ENCODE measurements around the gene R3HCC1L. TPM values are rescaled to one million over a fixed set of nuclear protein-coding genes. Genes with fewer than 3 reads are reported as not detected.

Gene R3HCC1L
- total RNA-seq, 4 donors from 2014 or later = 17.7 to 27.3 (median 25.3) TPM

GRCh38 chr10:98266647-98267046 is 132.2 kb downstream of the R3HCC1L start:
- Histone ChIP-seq H3K36me3 (no peaks in the 10 kb centered on the region), H3K4me3 (no peak overlapping the region), H3K4me1 (peaks cover 0 to 26% (median 12%) of the 10 kb centered on the region in 4 donors), H3K27me3 (peaks cover 39% of the 10 kb centered on the region), H3K27ac (peak overlapping the region in 1 of 4 donors; percentile 75), H3K9me3 (no peaks in the 10 kb centered on the region)
- WGBS, 2 donors (ENCODE audit: low coverage in 1 of 2) = 77 to 96% methylated on average over 4 to 5 of the region's 5 CpGs
- DNase-seq = no peak
- in situ Hi-C loops (cut with MboI; ENCODE audit: low pct_ligation_motif_present in 1 of 4, low pct_unique_long_range_greater_than_20kb in 1 of 4, low sequenced_read_pairs in 3 of 4) = no loop called here
- intact Hi-C loops (cut with DNase I; ENCODE audit: low total_unique reads) = no loop called here
- TF ChIP-seq, protein P1, sequence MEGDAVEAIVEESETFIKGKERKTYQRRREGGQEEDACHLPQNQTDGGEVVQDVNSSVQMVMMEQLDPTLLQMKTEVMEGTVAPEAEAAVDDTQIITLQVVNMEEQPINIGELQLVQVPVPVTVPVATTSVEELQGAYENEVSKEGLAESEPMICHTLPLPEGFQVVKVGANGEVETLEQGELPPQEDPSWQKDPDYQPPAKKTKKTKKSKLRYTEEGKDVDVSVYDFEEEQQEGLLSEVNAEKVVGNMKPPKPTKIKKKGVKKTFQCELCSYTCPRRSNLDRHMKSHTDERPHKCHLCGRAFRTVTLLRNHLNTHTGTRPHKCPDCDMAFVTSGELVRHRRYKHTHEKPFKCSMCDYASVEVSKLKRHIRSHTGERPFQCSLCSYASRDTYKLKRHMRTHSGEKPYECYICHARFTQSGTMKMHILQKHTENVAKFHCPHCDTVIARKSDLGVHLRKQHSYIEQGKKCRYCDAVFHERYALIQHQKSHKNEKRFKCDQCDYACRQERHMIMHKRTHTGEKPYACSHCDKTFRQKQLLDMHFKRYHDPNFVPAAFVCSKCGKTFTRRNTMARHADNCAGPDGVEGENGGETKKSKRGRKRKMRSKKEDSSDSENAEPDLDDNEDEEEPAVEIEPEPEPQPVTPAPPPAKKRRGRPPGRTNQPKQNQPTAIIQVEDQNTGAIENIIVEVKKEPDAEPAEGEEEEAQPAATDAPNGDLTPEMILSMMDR (IDR thresholded peaks at IDR 0.05) = no peak
- TF ChIP-seq POLR2AphosphoS5 (IDR thresholded peaks at IDR 0.05) (no peak), POLR2A (IDR thresholded peaks at IDR 0.05) (no peak), EP300 (IDR thresholded peaks at IDR 0.05; ENCODE audit: low read depth) (no peak)

- H3K4me1 ChIP-seq = peaks cover 0 to 26% (median 12%) of the 10 kb centered on the region in 4 donors
- no peaks in the 10 kb centered on the region for H3K9me3 ChIP-seq
- in situ Hi-C loops (cut with MboI; ENCODE audit: low pct_ligation_motif_present in 1 of 4, low pct_unique_long_range_greater_than_20kb in 1 of 4, low sequenced_read_pairs in 3 of 4) (no loop called here), intact Hi-C loops (cut with DNase I; ENCODE audit: low total_unique reads) (no loop called here)
- peaks cover 39% of the 10 kb centered on the region for H3K27me3 ChIP-seq
- TF ChIP-seq POLR2A (IDR thresholded peaks at IDR 0.05) (no peak), POLR2AphosphoS5 (IDR thresholded peaks at IDR 0.05) (no peak), EP300 (IDR thresholded peaks at IDR 0.05; ENCODE audit: low read depth) (no peak)
- TF ChIP-seq, protein P1 (IDR thresholded peaks at IDR 0.05) = no peak
- WGBS, 2 donors (ENCODE audit: low coverage in 1 of 2) = 47 to 49% methylated on average over 6 to 22 of the region's 22 CpGs
- peak overlapping the region; percentile 75 to 87 (median 81) for H3K27ac ChIP-seq
- H3K4me3 ChIP-seq = peak overlapping the region in 3 of 4 donors; percentile 37 to 49 (median 42)
- H3K36me3 ChIP-seq = no peaks in the 10 kb centered on the region
- DNase-seq = no peak
Observed at GRCh38 chr10:98267069-98267893, 132.8 kb downstream of the R3HCC1L start.

DNA sequence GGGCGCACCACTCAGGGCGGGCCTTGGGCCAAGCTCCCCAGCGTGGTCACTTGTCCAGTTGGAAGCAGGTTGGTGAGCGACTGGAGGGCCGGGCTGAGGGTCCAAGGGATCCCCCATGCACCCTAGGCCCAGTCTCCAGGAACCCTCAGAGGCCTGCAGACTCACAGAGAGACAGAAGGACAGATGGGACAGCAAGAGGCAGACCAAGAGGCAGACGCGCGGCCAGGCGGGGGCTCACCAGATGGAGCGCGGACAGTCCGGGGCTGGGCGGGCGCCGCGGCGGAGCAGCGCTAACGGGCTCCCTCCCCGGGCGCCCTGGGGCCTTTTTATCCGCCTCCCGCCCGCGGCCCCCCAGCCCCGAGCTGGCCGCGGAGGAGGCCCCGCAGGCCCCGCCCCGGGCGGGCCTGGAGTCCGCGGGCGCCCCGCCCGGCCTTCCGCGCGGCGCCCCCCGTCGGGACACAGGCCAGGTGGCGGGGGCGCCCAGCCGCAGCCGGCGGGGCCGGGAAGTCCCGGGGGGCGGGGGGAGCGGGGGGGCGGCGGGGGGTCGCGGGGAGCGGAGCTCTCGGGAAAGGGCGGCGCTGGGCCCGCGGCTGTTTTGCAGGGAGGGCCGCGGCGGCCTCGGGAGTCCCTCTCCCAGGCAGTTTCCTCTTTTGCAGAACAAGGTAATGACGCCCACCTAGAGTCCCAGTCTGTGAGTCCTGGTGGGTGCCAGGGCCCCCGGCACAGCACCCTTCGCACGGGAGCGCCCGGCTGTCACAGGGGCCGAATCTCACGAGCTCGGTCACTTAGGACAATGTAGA is 133.6 kb downstream of the R3HCC1L start, which contains the start of gene LOXL4:
Gene LOXL4, minus strand, starts transcription at position 301 of the 800 bp plus-strand sequence. CDS start 5,175 bp downstream, outside the sequence.
- peaks cover 0 to 26% (median 12%) of the 10 kb centered on the region in 4 donors for H3K4me1 ChIP-seq
- H3K36me3 ChIP-seq = no peaks in the 10 kb centered on the region
- H3K4me3 ChIP-seq = peak within 1 kb of the TSS; percentile 36 to 49 (median 40)
- H3K9me3 ChIP-seq = no peaks in the 10 kb centered on the region
- DNase-seq = no peak
- intact Hi-C loops (cut with DNase I; ENCODE audit: low total_unique reads) = no loop called here
- in situ Hi-C loops (cut with MboI; ENCODE audit: low pct_ligation_motif_present in 1 of 4, low pct_unique_long_range_greater_than_20kb in 1 of 4, low sequenced_read_pairs in 3 of 4) = no loop called here
- no peak for TF ChIP-seq EP300 (IDR thresholded peaks at IDR 0.05; ENCODE audit: low read depth)
- no peak for TF ChIP-seq POLR2AphosphoS5 (IDR thresholded peaks at IDR 0.05)
- TF ChIP-seq, protein P1 (IDR thresholded peaks at IDR 0.05) = no peak
- TF ChIP-seq POLR2A (IDR thresholded peaks at IDR 0.05) = no peak
- 9% methylated on average over 42 of the region's 75 CpGs; no CpG with 5 or more reads in 1 of the 2 donors for WGBS, 2 donors (ENCODE audit: low coverage in 1 of 2)
- peaks cover 39% of the 10 kb centered on the region for H3K27me3 ChIP-seq
- peak within 1 kb of the TSS; percentile 75 to 87 (median 81) for H3K27ac ChIP-seq
